ENCODE data around the gene JAKMIP3.

DNA sequence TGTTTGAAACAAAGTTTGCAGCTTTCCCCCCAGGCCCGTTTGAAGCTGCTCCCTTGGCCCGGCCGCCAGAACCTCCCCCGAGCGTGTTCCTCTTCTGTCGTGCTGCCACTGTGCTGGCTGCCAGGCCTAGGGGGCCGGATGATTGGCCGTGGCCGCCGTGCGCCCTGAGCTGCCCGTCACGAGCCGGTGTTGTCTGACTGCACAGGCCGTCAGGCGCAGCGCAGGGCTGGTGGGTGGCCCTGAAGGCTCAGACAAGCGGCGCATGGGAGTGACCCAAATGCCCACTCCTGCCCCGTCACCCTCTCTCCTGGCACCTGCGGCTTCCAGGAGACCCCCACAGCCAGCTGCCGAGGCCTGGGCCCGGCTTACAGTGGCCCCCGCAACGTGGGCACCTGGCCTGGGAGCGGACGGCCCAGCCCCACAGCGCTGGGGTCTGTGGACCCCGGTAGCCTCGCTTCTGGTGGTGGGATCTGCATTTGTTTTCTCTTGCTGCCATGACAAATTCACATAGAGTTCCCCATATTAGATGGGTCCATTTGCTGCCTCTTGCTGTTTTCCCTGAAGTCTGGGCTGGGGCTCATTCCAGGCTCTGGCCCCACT lies 13.1 kb downstream of the JAKMIP3 start:
- TF ChIP-seq ZSCAN16 (tag by site-specific recombination; IDR thresholded peaks at IDR 0.05) (no peak), ZNF140 (tag by site-specific recombination; IDR thresholded peaks at IDR 0.05) (no peak), ZEB2 (tag by site-specific recombination; IDR thresholded peaks at IDR 0.05) (no peak)
- TF ChIP-seq, protein P1, sequence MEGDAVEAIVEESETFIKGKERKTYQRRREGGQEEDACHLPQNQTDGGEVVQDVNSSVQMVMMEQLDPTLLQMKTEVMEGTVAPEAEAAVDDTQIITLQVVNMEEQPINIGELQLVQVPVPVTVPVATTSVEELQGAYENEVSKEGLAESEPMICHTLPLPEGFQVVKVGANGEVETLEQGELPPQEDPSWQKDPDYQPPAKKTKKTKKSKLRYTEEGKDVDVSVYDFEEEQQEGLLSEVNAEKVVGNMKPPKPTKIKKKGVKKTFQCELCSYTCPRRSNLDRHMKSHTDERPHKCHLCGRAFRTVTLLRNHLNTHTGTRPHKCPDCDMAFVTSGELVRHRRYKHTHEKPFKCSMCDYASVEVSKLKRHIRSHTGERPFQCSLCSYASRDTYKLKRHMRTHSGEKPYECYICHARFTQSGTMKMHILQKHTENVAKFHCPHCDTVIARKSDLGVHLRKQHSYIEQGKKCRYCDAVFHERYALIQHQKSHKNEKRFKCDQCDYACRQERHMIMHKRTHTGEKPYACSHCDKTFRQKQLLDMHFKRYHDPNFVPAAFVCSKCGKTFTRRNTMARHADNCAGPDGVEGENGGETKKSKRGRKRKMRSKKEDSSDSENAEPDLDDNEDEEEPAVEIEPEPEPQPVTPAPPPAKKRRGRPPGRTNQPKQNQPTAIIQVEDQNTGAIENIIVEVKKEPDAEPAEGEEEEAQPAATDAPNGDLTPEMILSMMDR (tag by site-specific recombination; IDR thresholded peaks at IDR 0.05), result no peak

Measured in HEK293 (cell line).